HepG2 (cell line): Measurements from ENCODE around the gene ABTB2. TPM values are rescaled to one million over a fixed set of nuclear protein-coding genes. Genes with fewer than 3 reads are reported as not detected.

ENCODE experiments used
- ATAC-seq: fragments of 200-7000 bp; cut with Tn5 transposase; 3 replicates; pipeline ENCODE4 v1.9.1; 2020; ENCODE audit warnings: mild to moderate bottlenecking, moderate library complexity
- BruUV-seq: library from RNA; stranded (reverse); fragments of 400-500 nt; replicated peaks from 2 replicates; lab custom pipeline; 2021; lab: Mats Ljungman, UMichigan
- CTCF ChIA-PET: fragments of 300-600 bp; formaldehyde crosslinking; extraction: SDS; loops from one replicate; lab custom pipeline; 2021; ENCODE audit warnings: low total read pairs, inconsistent platforms, low intra/inter-chr PET ratio; lab: Yijun Ruan, JAX
- POLR2A ChIA-PET: fragments of 350-600 bp; sonication (Branson Sonifier 250); formaldehyde crosslinking; loops from one replicate; lab custom pipeline; 2020; ENCODE audit warnings: antibody characterized with exemption, inconsistent platforms; lab: Yijun Ruan, JAX
- DNase-seq: peaks from one replicate; pipeline ENCODE4 v3.0.0-alpha.2; 2015; ENCODE audit warnings: low spot score
- FAIRE-seq: peaks from 3 replicates; lab custom pipeline; 2011; peaks lifted over from hg19 to GRCh38; lab: Jason Lieb, UNC
- H2AFZ ChIP-seq: one replicate; pipeline ENCODE4 v1.6.1; 2011; ENCODE audit warnings: low read length, inconsistent platforms
- H3K27ac ChIP-seq: fragments of 300-600 bp; 3 replicates; pipeline ENCODE4 v1.8.0; 2011; ENCODE audit warnings: mixed run types, mild to moderate bottlenecking, mixed read lengths, low read length, inconsistent platforms; ENCODE audit not compliant: insufficient read depth; ENCODE audit errors: extremely low read length
- H3K27me3 ChIP-seq, 2 experiments: fragments of 200-600 bp in 1 of 2; 2 replicates in 1 of 2; 3 replicates in 1 of 2; pipeline versions ENCODE4 v1.6.0 to v1.8.0; 2011; ENCODE audit warnings: low read length in 2 of 2, mild to moderate bottlenecking in 2 of 2, moderate library complexity in 2 of 2, inconsistent platforms in 1 of 2; ENCODE audit not compliant: insufficient read depth in 2 of 2, control insufficient read depth in 1 of 2
- H3K36me3 ChIP-seq, 2 experiments: fragments of 200-600 bp in 1 of 2; replicated peaks in 1 of 2; 2 replicates in 1 of 2; 3 replicates in 1 of 2; pipeline versions ENCODE4 v1.5.1 to v1.8.0; 2011; ENCODE audit warnings: low read length in 2 of 2, inconsistent platforms in 1 of 2; ENCODE audit not compliant: insufficient read depth in 2 of 2, control insufficient read depth in 1 of 2
- H3K4me1 ChIP-seq: 2 replicates; pipeline ENCODE4 v1.5.1; 2012; ENCODE audit warnings: low read length, inconsistent platforms; ENCODE audit not compliant: insufficient read depth
- H3K4me2 ChIP-seq: 2 replicates; pipeline ENCODE4 v1.6.0; 2011; ENCODE audit warnings: low read depth, low read length, inconsistent platforms
- H3K4me3 ChIP-seq, 3 experiments: fragments of 200-600 bp in 1 of 3; sonication (generic), shearing (Covaris generic) in 1 of 3; replicated peaks in 1 of 3; 2 replicates each; pipeline ENCODE4 v1.5.1; 2011 to 2016; ENCODE audit warnings: low read length in 3 of 3, inconsistent platforms in 2 of 3, low read depth in 2 of 3, mild to moderate bottlenecking in 2 of 3, control low read depth in 1 of 3, mixed read lengths in 1 of 3; ENCODE audit not compliant: insufficient read depth in 1 of 3
- H3K79me2 ChIP-seq: one replicate; pipeline ENCODE4 v1.6.1; 2011; ENCODE audit warnings: low read length, inconsistent platforms; ENCODE audit not compliant: insufficient read depth
- H3K9ac ChIP-seq: 2 replicates; pipeline ENCODE4 v1.6.0; 2011; ENCODE audit warnings: mild to moderate bottlenecking, low read depth, low read length, inconsistent platforms; ENCODE audit not compliant: insufficient read depth
- H3K9me3 ChIP-seq: 2 replicates; pipeline ENCODE4 v1.5.1; 2012; ENCODE audit warnings: mild to moderate bottlenecking, low read length
- H4K20me1 ChIP-seq: 2 replicates; pipeline ENCODE4 v1.6.0; 2011; ENCODE audit warnings: inconsistent platforms, mild to moderate bottlenecking, low read length, moderate library complexity; ENCODE audit not compliant: insufficient read depth
- ASH2L ChIP-seq: fragments of 300-600, 200-600 bp; sonication (generic); IDR thresholded peaks from 2 replicates; pipeline ENCODE4 v1.7.0; 2017; ENCODE audit warnings: low read depth, mild to moderate bottlenecking, moderate library complexity, mixed read lengths, low read length; ENCODE audit not compliant: insufficient read length
- BRCA1 ChIP-seq: sonication (generic); formaldehyde crosslinking; IDR thresholded peaks from 2 replicates; pipeline ENCODE4 v1.4.0; 2020; ENCODE audit warnings: missing genetic modification reagents
- CHD4 ChIP-seq: fragments of 200-600 bp; sonication (generic); IDR thresholded peaks from 2 replicates; pipeline ENCODE4 v1.7.0; 2017; ENCODE audit warnings: mild to moderate bottlenecking, low read length, borderline replicate concordance
- HNF4A ChIP-seq: sonication (generic); formaldehyde crosslinking; IDR thresholded peaks from 2 replicates; pipeline ENCODE4 v1.4.0; 2020; ENCODE audit warnings: missing genetic modification reagents
- HOXA5 ChIP-seq: sonication (generic); formaldehyde crosslinking; IDR thresholded peaks from 2 replicates; pipeline ENCODE4 v1.4.0; 2020; ENCODE audit warnings: missing genetic modification reagents
- POGZ ChIP-seq: sonication (generic); formaldehyde crosslinking; IDR thresholded peaks from 2 replicates; pipeline ENCODE4 v1.4.0; 2020; ENCODE audit warnings: mild to moderate bottlenecking, missing genetic modification reagents
- SIN3B ChIP-seq: fragments of 150-350 bp; IDR thresholded peaks from 2 replicates; pipeline ENCODE4 v1.6.1; 2014; ENCODE audit warnings: low read length
- SMAD3 ChIP-seq: sonication (generic); formaldehyde crosslinking; IDR thresholded peaks from 2 replicates; pipeline ENCODE4 v1.4.0; 2020; ENCODE audit warnings: missing genetic modification reagents
- ZNF629 ChIP-seq: sonication (generic); formaldehyde crosslinking; conservative IDR thresholded peaks from 2 replicates; pipeline ENCODE4 v1.5.0; 2020; ENCODE audit warnings: missing genetic modification reagents
- ZNF777 ChIP-seq: sonication (generic); formaldehyde crosslinking; IDR thresholded peaks from 2 replicates; pipeline ENCODE4 v1.4.0; 2020; ENCODE audit warnings: missing genetic modification reagents
- WGBS: methylation state at CpG from one replicate; pipeline ENCODE4 v1.1.6; 2017; ENCODE audit warnings: low lambda C conversion rate; 5-methylcytosine and 5-hydroxymethylcytosine counted together
- in situ Hi-C: cut with HindIII; loops from 2 replicates; pipeline ENCODE4 v1.10.0; 2017; ENCODE audit warnings: low pct_unique_long_range_greater_than_20kb; ENCODE audit not compliant: extremely low pct_ligation_motif_present
- intact Hi-C: fragments of 100-400 bp; cut with micrococcal nuclease; formaldehyde crosslinking; loops from one replicate; pipeline ENCODE4 v1.10.0; 2022; ENCODE audit not compliant: unreplicated experiment
- polyA plus RNA-seq, 8 experiments: library from polyadenylated mRNA; depleted of rRNA in 3 of 8; stranded (reverse) in 7 of 8; unstranded in 1 of 8; fragments of >200 nt; fragmentation: Illumina TruSeq in 4 of 8; extraction: Trizol in 4 of 8; gene quantifications; 2 replicates each; pipeline versions ENCODE4 v1.2.1 to v1.2.3, GENCODE V29; 2011 to 2016; ENCODE audit warnings: low read depth in 4 of 8, missing spikeins in 1 of 8, mixed read lengths in 1 of 8; ENCODE audit not compliant: insufficient read depth in 1 of 8
- total RNA-seq, 5 experiments: library from RNA; depleted of rRNA; stranded (reverse); fragments of >200 nt; fragmentation: Illumina TruSeq; extraction: Trizol; gene quantifications; 2 replicates each; pipeline ENCODE4 v1.2.3, GENCODE V29; 2016; ENCODE audit warnings: low read depth in 1 of 5

ABTB2 gene
- total and polyA plus RNA-seq, 2 of the 13 experiments (the other 11 are each of a cell fraction or from before 2014, with no cell fraction given) = 5.1 to 15.4 TPM

- intact Hi-C loops (no loop called here), in situ Hi-C loops (no loop called here)
- FAIRE-seq (no peak), DNase-seq (no peak)
- H3K9ac ChIP-seq = no peak overlapping the region
- POLR2A ChIA-PET = no interaction called here
- peaks cover 15 to 44% of the 10 kb centered on the region in 2 experiments; a peak in 4 of 5 replicates for H3K36me3 ChIP-seq
- no peaks in the 10 kb centered on the region for H3K79me2 ChIP-seq
- H4K20me1 ChIP-seq = no peaks in the 10 kb centered on the region
- no peak for TF ChIP-seq HOXA5 (CRISPR knock-in tag)
- no peak for TF ChIP-seq SIN3B
- peak; percentile 43; the same call in 1 of the 2 replicates for TF ChIP-seq CHD4
- no peak for TF ChIP-seq POGZ (CRISPR knock-in tag)
- TF ChIP-seq BRCA1 (CRISPR knock-in tag) = no peak
- TF ChIP-seq ZNF629 = peak; percentile 87
- TF ChIP-seq SMAD3 (CRISPR knock-in tag) = no peak
- TF ChIP-seq, all 625 proteins: peak for 2
- no peak overlapping the region for H3K27ac ChIP-seq
- ATAC-seq = no peak
- no peak overlapping the region for H3K4me2 ChIP-seq
- no peak overlapping the region for H2AFZ ChIP-seq
- CTCF ChIA-PET = no interaction called here
- H3K9me3 ChIP-seq = no peaks in the 10 kb centered on the region
- BruUV-seq = no TSS peak
- H3K27me3 ChIP-seq = no peaks in the 10 kb centered on the region
- peaks cover 27% of the 10 kb centered on the region for H3K4me1 ChIP-seq
- WGBS = 79% methylated on average over 5 of the region's 5 CpGs
- H3K4me3 ChIP-seq = no peak overlapping the region
These were observed 158.3 kb downstream of the ABTB2 start for GRCh38 chr11:34199525-34199924.

GRCh38 chr11:34198523-34198922 is 159.3 kb downstream of the ABTB2 start:
- no peak overlapping the region for H3K4me3 ChIP-seq
- no peak overlapping the region for H3K4me2 ChIP-seq
- H3K9ac ChIP-seq = no peak overlapping the region
- WGBS = 100% methylated on average over 6 of the region's 6 CpGs
- ChIA-PET POLR2A (no interaction called here), CTCF (no interaction called here)
- H3K79me2 ChIP-seq = no peaks in the 10 kb centered on the region
- DNase-seq (no peak), FAIRE-seq (no peak), ATAC-seq (peak; percentile 32; the same call in 1 of the 3 replicates)
- no TSS peak for BruUV-seq
- in situ Hi-C loops = no loop called here
- H3K9me3 ChIP-seq = no peaks in the 10 kb centered on the region
- no peaks in the 10 kb centered on the region for H3K27me3 ChIP-seq
- H3K4me1 ChIP-seq = peaks cover 17% of the 10 kb centered on the region
- TF ChIP-seq ASH2L (no peak), HNF4A (CRISPR knock-in tag) (0 out of 2 replicates have a peak, but pooled peaks have one; percentile 24), ZNF777 (CRISPR knock-in tag) (no peak)
- peaks cover 23 to 44% of the 10 kb centered on the region in 2 experiments; a peak in 4 of 5 replicates for H3K36me3 ChIP-seq
- intact Hi-C loops = no loop called here
- H3K27ac ChIP-seq = no peak overlapping the region
- H4K20me1 ChIP-seq = no peaks in the 10 kb centered on the region
- H2AFZ ChIP-seq = no peak overlapping the region
